ENCODE data around the gene BCAT1.
"Not testable (repeated sequence)": the region's sequence is repeated elsewhere in the genome, so short reads cannot be mapped to it uniquely, and the experiment has no call there.

BCAT1 gene

GRCh38 chr12:24821691-24822090 is 127.2 kb downstream of the BCAT1 start:
- DNase-seq (ENCODE audit: low read depth) = peak; percentile 73
- H3K4me3 ChIP-seq (ENCODE audit: control insufficient read depth, low read depth, low read length) = no peak overlapping the region
- TF ChIP-seq CTCF (conservative IDR thresholded peaks at IDR 0.05; ENCODE audit: control insufficient read depth, insufficient read depth, low read depth, low read length) = no peak

- DNase-seq (ENCODE audit: low read depth) = peak; percentile 88
- H3K4me3 ChIP-seq (ENCODE audit: control insufficient read depth, low read depth, low read length) = no peak overlapping the region
- no peak for TF ChIP-seq CTCF (conservative IDR thresholded peaks at IDR 0.05; ENCODE audit: control insufficient read depth, insufficient read depth, low read depth, low read length)
Measured at GRCh38 chr12:24820872-24821271, 128.0 kb downstream of the BCAT1 start.

- no peak for DNase-seq (ENCODE audit: low read depth)
- TF ChIP-seq CTCF (conservative IDR thresholded peaks at IDR 0.05; ENCODE audit: control insufficient read depth, insufficient read depth, low read depth, low read length) = no peak
- no peak overlapping the region for H3K4me3 ChIP-seq (ENCODE audit: control insufficient read depth, low read depth, low read length)
Measured at GRCh38 chr12:24818351-24818750, 130.6 kb downstream of the BCAT1 start.

GRCh38 chr12:24815114-24815423 is 133.8 kb downstream of the BCAT1 start:
- no peak for TF ChIP-seq CTCF (conservative IDR thresholded peaks at IDR 0.05; ENCODE audit: control insufficient read depth, insufficient read depth, low read depth, low read length)
- no peak for DNase-seq (ENCODE audit: low read depth)
- H3K4me3 ChIP-seq (ENCODE audit: control insufficient read depth, low read depth, low read length) = no peak overlapping the region

GRCh38 chr12:24814379-24815113 is 134.4 kb downstream of the BCAT1 start:
- DNase-seq (ENCODE audit: low read depth) = no peak
- no peak overlapping the region for H3K4me3 ChIP-seq (ENCODE audit: control insufficient read depth, low read depth, low read length)
- TF ChIP-seq CTCF (conservative IDR thresholded peaks at IDR 0.05; ENCODE audit: control insufficient read depth, insufficient read depth, low read depth, low read length) = no peak

GRCh38 chr12:24810378-24810777 is 138.5 kb downstream of the BCAT1 start:
- DNase-seq (ENCODE audit: low read depth) = no peak
- no peak for TF ChIP-seq CTCF (conservative IDR thresholded peaks at IDR 0.05; ENCODE audit: control insufficient read depth, insufficient read depth, low read depth, low read length)
- H3K4me3 ChIP-seq (ENCODE audit: control insufficient read depth, low read depth, low read length) = no peak overlapping the region

GRCh38 chr12:24809306-24809705 is 139.6 kb downstream of the BCAT1 start:
- H3K4me3 ChIP-seq (ENCODE audit: control insufficient read depth, low read depth, low read length); DNase-seq (ENCODE audit: low read depth): not testable (repeated sequence)
